Fibroblast of gingiva (primary cell): ENCODE measurements around the gene ACOT7.
"Not testable (repeated sequence)": the region's sequence is repeated elsewhere in the genome, so short reads cannot be mapped to it uniquely, and the experiment has no call there.

ENCODE experiments used
- DNase-seq: peaks from one replicate; pipeline ENCODE4 v3.0.0-alpha.2; 2011; ENCODE audit warnings: low read depth

Gene ACOT7

GRCh38 chr1:6233376-6233775 is 160.2 kb downstream of the ACOT7 start:
- DNase-seq, result no peak

- no peak for DNase-seq
These were observed 167.9 kb downstream of the ACOT7 start for GRCh38 chr1:6225651-6226050.

GRCh38 chr1:6224718-6225117 is 168.8 kb downstream of the ACOT7 start:
- DNase-seq, result no peak

DNA sequence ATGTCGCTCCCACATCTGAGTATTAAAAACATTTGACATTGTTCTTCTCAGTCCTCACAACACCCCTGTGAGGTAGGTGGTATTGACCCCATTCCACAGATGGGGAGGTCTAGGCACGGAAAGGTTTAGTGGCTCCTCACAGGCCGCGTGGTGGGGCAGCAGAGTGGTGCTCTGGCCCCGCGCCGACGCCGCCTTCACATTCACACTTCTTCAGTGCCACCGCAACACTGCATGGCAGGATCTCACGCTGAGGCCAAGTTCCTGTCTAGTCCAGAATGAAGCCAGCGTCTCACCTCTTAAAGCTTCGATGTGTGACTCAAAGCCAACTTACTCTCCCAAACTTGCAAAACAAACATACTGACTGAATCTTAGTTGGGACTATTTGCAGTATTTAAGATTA is 169.9 kb downstream of the ACOT7 start:
- no peak for DNase-seq

DNA sequence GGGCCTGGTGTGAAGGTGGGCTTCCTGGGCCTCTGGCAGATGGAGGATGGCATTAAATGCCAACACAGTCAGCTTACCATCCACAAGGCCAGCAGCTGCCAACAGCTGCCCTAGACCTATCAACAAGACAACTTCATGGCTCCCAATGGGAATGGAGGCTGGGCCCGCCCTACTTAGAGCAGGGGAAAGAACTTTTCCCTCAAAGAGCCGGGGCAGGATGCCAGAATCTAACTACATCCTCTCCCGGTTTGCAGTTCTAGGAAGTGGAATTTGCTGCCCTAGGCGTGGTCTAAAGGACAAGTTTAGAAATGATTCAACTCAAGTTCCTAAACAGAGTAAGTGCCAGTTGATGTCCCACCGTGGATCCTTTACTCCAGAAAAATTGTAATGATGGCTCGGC is 170.9 kb downstream of the ACOT7 start:
- no peak for DNase-seq

GRCh38 chr1:6221210-6221784 is 172.3 kb downstream of the ACOT7 start:
- DNase-seq, result no peak

- DNase-seq, result no peak
These were observed 173.3 kb downstream of the ACOT7 start for GRCh38 chr1:6220236-6220635.

DNA sequence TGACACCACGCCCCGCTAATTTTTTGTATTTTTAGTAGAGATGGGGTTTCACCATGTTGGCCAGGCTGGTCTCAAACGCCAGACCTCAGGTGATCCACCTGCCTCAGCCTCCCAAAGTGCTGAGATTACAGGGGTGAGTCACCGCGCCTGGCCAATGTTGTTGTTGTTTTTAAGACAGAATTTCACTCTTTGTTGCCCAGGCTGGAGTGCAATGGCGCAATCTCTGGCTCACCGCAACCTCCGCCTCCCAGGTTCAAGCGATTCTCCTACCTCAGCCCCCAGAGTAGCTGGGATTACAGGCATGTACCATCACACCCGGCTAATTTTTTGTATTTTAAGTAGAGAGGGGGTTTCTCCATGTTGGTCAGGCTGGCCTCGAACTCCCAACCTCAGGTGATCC is 173.9 kb downstream of the ACOT7 start:
- DNase-seq, result not testable (repeated sequence)

GRCh38 chr1:6218375-6219164 is 175.0 kb downstream of the ACOT7 start:
- no peak for DNase-seq
